Suprapubic skin (tissue), 4 donors: ENCODE results near the gene TAAR6.

ENCODE experiments used
- CTCF ChIP-seq, 2 donors: fragments of 200-600 bp in 1 of 2; fragments of 450-650 bp in 1 of 2; sonication (generic) in 1 of 2; IDR thresholded peaks; one replicate each; pipeline ENCODE4 v1.5.1; 2016 to 2019; ENCODE audit warnings: antibody characterized with exemption in 2 of 2, mild to moderate bottlenecking in 1 of 2, moderate library complexity in 1 of 2
- POLR2A ChIP-seq, 2 donors: fragments of 450-650 bp; IDR thresholded peaks; one replicate each; pipeline ENCODE4 v1.6.1; 2017; ENCODE audit warnings: antibody characterized with exemption in 2 of 2, mild to moderate bottlenecking in 2 of 2, moderate library complexity in 2 of 2
- POLR2AphosphoS5 ChIP-seq, 3 donors: sonication (generic); formaldehyde crosslinking; IDR thresholded peaks; one replicate each; pipeline ENCODE4 v1.6.1; 2017; ENCODE audit warnings: antibody characterized with exemption in 3 of 3

GRCh38 chr6:132607544-132608233 lies 37.6 kb downstream of the TAAR6 start:
- TF ChIP-seq CTCF (IDR thresholded peaks at IDR 0.05) (no peak), POLR2A (IDR thresholded peaks at IDR 0.05) (no peak), POLR2AphosphoS5 (IDR thresholded peaks at IDR 0.05) (no peak)
